GM20000 (cell line): ENCODE data around the gene TMEM220.

Experiments
- DNase-seq: peaks from one replicate; pipeline ENCODE4 v3.0.0; 2012; ENCODE audit warnings: low spot score
- TF ChIP-seq, protein P1 (sequence below): IDR thresholded peaks from 2 replicates; pipeline ENCODE4 v1.5.1; 2012; ENCODE audit warnings: mild to moderate bottlenecking, control low read depth; ENCODE audit errors: extremely low read depth, missing control alignments

Gene TMEM220

DNA sequence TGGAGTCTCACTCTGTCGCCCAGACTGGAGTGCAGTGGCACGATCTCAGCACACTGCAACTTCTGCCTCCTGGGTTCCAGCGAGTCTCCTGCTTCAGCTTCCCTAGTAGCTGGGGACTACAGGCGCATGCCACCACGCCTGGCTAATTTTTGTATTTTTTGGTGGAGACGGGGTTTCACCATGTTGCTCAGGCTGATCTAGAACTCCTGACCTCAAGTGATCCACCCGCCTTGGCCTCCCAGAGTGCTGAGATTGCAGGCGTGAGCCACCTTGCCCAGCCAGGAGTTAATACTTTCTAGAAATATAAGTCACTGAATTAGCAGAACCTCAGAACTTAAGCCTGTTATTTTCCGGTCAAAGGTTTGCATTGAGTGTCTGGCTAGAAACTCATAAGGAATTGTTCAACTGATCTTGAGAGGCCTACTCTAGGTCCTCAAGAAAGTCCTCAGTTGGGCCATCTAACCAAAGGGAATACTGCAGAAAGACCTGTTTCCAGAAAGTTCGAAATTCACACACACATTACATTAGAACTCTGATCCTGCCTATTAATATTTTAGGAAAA lies 1.4 kb downstream of the TMEM220 start:
- TF ChIP-seq, protein P1, sequence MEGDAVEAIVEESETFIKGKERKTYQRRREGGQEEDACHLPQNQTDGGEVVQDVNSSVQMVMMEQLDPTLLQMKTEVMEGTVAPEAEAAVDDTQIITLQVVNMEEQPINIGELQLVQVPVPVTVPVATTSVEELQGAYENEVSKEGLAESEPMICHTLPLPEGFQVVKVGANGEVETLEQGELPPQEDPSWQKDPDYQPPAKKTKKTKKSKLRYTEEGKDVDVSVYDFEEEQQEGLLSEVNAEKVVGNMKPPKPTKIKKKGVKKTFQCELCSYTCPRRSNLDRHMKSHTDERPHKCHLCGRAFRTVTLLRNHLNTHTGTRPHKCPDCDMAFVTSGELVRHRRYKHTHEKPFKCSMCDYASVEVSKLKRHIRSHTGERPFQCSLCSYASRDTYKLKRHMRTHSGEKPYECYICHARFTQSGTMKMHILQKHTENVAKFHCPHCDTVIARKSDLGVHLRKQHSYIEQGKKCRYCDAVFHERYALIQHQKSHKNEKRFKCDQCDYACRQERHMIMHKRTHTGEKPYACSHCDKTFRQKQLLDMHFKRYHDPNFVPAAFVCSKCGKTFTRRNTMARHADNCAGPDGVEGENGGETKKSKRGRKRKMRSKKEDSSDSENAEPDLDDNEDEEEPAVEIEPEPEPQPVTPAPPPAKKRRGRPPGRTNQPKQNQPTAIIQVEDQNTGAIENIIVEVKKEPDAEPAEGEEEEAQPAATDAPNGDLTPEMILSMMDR, result no peak
- DNase-seq, result no peak

DNA sequence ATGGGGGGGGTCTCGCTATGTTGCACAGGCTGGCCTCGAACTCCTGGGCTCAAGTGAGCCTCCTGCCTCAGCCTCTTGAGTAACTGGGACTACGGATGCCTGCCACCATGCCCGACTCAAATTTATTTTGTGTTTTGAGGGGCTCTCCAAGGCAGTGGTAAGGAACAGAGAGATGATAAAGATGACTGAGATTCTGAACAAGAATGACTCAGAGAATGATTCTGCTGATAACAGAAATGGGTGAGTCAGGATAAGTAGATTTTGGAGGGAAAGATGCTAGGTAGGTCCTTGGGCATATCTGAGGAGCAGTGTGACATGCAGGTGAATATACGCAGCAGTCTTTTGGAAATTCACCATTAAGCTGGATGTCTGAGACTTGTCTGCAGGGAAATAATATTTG lies 2.6 kb downstream of the TMEM220 start:
- no peak for DNase-seq
- TF ChIP-seq, protein P1, result no peak

DNA sequence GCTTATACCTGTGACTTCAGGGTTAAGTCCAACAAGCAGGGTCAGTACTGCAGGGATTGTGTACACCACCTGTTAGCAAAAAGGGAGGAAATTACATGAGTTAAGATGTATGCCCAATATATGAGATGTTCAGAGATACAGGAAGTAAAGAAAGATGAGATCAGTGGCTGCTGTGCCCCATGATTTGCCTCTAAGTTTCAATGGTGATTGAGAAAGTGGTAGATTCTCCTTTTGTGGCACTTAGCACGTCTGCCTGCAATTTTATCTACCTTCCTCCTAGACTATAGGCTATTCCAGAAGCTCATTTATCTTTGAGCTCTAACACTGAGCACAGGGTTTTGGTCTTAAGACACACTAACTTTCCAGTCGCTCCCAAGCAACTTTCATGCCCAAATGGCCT lies 3.6 kb downstream of the TMEM220 start:
- DNase-seq, result no peak
- TF ChIP-seq, protein P1, result no peak

DNA sequence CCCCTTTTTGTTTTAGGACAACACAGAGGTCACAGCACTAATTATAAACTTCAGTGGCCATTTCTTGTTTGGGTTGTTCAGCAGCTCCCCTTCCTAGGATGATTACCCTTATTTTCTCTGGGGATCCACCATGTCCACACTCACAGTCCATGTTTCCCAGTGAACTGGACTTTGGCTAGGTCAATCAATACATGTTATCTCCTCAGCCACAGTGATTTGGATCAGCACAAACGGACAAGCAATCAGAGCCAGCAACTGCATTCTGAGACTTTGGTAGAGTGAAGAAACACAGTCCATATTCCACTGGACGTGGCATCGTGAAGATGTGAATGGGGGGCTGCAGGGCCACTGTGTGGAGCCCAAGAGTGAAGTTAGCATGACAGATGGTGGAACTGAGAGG lies 4.6 kb downstream of the TMEM220 start:
- TF ChIP-seq, protein P1, result no peak
- no peak for DNase-seq

DNA sequence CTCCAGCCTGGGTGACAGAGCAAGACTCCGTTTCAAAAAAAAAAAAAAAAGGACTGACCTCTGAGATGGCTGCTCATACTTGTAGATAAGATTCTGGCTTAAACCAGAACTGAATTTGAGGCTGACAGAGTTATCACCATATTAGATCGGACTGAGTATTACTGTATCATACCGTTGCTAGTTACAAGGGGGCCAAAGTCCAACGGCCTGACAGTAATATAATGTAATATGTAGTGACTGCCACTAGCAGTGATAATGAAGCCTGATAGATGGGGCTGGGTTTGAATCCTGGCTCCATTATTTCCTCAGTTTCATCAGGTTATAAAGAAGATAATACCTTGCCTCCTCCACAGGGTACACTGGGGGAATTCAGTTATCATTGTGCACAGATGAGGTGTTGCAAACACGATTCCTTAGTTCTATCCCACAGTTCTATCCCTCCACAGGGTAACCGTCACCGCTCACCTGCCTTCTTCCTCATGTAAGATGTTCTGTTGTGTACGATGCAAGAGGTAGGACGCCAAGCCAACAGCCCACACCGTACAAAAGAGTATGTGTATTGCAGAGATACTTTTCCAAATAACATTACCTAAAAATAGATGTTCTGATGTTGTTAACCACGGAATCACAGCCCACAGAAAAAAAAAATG lies 5.2 kb downstream of the TMEM220 start:
- TF ChIP-seq, protein P1, result no peak
- DNase-seq, result no peak

DNA sequence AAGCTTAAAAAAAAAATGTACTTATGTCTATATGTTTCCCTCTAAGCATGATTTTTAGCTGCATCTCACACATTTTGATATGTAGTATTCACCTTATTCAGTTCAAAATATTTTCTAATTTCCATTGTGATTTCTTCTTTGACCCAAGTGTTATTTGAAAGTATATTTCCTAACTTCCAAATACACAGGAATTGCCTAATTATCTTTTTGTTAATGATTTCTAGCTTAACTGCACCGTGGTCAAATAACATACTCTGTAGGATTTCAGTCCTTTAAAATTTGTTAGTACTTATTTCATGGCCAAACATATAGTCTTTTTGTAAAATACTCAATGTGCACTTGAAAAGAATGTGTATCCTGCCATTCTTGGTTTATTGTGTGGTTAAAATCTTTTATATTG lies 11.3 kb downstream of the TMEM220 start:
- no peak for DNase-seq
- TF ChIP-seq, protein P1, result no peak

DNA sequence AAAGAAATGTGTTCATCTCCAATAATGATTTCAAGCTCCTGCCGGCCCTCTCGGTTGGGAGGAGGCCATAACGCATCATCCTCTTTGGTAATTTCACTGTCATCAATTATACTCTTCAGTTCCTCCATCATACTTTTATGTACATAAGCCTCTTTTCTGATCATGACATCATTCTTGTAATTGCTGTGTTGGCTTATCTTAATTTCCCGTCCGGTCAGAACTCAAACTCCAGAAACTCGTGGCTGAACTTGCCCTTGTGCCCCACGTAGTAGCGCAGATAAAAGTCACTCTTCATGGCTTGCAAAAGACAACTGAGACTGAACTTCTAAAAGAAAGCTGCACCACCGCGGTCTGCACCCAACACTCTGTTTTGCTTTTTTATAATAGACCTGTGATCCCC lies 13.6 kb downstream of the TMEM220 start:
- no peak for DNase-seq
- TF ChIP-seq, protein P1, result no peak
